ENCODE results near the gene ZRANB1.

ZRANB1 gene

GRCh38 chr10:125032474-125033020 is 90.6 kb downstream of the ZRANB1 start:
- Histone ChIP-seq H3K36me3 (ENCODE audit: control insufficient read depth, insufficient read depth, low read length) (peaks cover 65% of the 10 kb centered on the region), H3K27ac (ENCODE audit: low read depth, low read length) (no peak overlapping the region)

DNA sequence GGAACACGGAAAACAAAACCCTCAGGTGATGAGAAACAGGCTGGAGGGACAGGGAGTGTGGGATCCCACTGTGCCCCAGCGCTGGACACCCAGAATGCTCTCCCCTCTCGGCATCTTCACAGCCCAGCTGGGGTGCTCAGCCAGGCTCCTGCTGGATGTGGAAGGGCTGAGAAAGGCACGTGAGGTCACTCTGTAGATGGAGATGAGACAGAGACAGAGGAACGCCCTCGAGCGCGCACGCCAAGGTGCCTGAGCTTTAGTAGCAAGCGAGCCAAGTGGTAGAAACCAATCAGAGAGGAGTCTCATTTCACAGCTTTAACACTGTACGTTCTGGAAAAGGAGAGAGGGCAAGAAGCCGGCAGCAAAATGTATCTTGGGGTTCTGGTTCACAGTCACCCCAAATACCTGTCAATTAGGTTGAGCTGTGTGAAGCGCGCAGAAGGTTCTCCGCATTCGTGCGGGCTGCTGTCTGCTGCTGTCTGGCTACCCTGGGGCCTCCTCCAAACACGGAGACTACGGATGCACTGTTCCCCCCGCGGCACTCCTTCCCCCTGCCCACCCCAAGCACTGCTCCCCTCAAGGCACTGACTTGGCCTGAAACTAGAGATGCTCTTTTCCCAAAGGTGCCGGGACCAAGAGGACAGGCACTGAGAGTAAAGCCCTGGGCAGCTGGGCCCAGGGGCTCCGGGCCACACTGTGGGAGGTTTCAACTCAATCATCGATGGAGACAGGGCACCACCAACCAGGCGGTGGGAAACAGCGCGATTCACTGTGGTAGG is 91.4 kb downstream of the ZRANB1 start:
- Histone ChIP-seq H3K36me3 (ENCODE audit: control insufficient read depth, insufficient read depth, low read length) (peaks cover 68% of the 10 kb centered on the region), H3K4me3 (ENCODE audit: low read depth, low read length) (no peak overlapping the region), H3K4me1 (ENCODE audit: control insufficient read depth, insufficient read depth, low read length) (peaks cover 45% of the 10 kb centered on the region), H3K27ac (ENCODE audit: low read depth, low read length) (no peak overlapping the region), H3K9me3 (ENCODE audit: control insufficient read depth, insufficient read depth, low read length) (no peaks in the 10 kb centered on the region), H3K9ac (ENCODE audit: low read depth, low read length) (no peak overlapping the region), H3K27me3 (ENCODE audit: control insufficient read depth, insufficient read depth, low read length) (no peaks in the 10 kb centered on the region)

More at GRCh38 chr10:125032474-125033020, 90.6 kb downstream of the ZRANB1 start:
- H3K4me3 ChIP-seq (ENCODE audit: low read depth, low read length) = no peak overlapping the region
- H3K9ac ChIP-seq (ENCODE audit: low read depth, low read length) = no peak overlapping the region
- H3K9me3 ChIP-seq (ENCODE audit: control insufficient read depth, insufficient read depth, low read length) = no peaks in the 10 kb centered on the region
- no peaks in the 10 kb centered on the region for H3K27me3 ChIP-seq (ENCODE audit: control insufficient read depth, insufficient read depth, low read length)
- peaks cover 42% of the 10 kb centered on the region for H3K4me1 ChIP-seq (ENCODE audit: control insufficient read depth, insufficient read depth, low read length)

DNA sequence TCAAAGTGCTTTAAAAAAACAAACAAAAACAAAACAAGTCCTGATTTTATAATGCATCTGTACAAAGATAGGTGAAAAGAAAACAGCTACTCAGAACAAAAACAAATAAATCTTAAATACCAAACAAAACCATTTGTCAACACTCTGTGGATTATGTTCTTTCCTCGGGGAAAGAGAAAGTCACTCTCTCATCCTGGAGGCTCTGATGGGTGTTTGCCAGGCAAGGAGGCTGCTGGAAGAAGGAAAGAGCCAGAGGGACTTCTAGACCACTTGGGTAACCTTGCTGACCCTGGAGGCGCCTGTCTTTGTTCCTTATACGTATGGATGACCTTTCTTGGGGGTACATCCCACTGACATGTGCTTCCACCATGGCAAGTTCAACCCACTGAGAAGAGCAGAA is 92.8 kb downstream of the ZRANB1 start:
- peaks cover 73% of the 10 kb centered on the region for H3K36me3 ChIP-seq (ENCODE audit: control insufficient read depth, insufficient read depth, low read length)
- H3K27me3 ChIP-seq (ENCODE audit: control insufficient read depth, insufficient read depth, low read length) = no peaks in the 10 kb centered on the region
- H3K9me3 ChIP-seq (ENCODE audit: control insufficient read depth, insufficient read depth, low read length) = no peaks in the 10 kb centered on the region
- H3K27ac ChIP-seq (ENCODE audit: low read depth, low read length) = no peak overlapping the region
- no peak overlapping the region for H3K4me3 ChIP-seq (ENCODE audit: low read depth, low read length)
- H3K9ac ChIP-seq (ENCODE audit: low read depth, low read length) = no peak overlapping the region
- H3K4me1 ChIP-seq (ENCODE audit: control insufficient read depth, insufficient read depth, low read length) = peaks cover 49% of the 10 kb centered on the region

DNA sequence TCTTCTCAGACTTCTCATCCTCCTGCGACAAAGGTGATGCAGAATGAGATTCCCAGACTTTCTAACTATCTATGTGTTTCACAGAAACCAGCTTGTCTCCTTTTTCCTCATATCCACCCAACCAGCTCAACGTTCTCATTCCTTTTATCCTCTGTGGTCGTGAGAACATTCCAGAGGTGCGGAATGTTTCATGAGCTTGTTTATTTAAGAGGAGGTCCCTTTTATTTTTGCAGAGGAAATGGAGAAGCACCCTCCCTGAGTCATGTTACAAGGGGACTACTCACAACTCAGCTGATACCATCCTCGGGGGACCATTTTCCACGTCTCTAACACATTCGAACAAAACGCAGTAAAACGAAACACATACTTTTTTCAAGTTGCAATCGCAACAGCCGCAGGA is 93.2 kb downstream of the ZRANB1 start:
- H3K27ac ChIP-seq (ENCODE audit: low read depth, low read length) = no peak overlapping the region

DNA sequence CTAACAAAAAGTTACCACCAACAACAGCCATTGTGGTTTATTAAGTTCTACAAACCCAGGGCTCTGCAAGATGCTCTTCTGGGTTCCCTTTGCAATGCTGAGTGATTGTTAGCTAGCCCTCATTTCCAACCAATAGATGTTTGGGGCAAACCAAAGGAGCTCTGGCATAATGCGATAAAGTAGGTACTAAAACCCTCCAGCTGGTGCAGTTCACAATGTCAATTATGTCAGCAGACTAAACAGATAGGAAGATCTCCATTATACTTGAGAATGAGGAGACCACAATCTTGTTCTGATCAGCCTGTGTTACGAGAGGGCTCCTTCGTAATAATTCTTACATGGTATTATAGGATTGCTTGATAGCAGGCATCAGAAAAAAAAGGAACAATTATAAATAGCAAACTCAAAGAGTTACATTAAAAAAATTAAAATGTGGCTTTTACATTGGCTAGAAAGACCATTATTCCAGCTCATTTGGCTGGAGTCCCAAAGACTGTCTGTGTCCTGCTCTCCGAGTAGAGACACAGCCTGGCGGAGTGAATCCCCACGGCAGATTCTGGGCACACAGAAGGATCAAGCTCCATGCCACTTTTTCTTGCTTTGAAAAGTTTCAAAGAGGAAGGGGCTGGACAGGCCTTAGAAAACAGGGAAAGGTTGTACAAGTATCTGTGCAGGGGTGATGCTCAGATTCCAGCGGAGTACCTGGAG is 93.8 kb downstream of the ZRANB1 start:
- H3K27ac ChIP-seq (ENCODE audit: low read depth, low read length) = no peak overlapping the region
- no peaks in the 10 kb centered on the region for H3K9me3 ChIP-seq (ENCODE audit: control insufficient read depth, insufficient read depth, low read length)
- no peak overlapping the region for H3K4me3 ChIP-seq (ENCODE audit: low read depth, low read length)
- H3K36me3 ChIP-seq (ENCODE audit: control insufficient read depth, insufficient read depth, low read length) = peaks cover 71% of the 10 kb centered on the region
- H3K27me3 ChIP-seq (ENCODE audit: control insufficient read depth, insufficient read depth, low read length) = no peaks in the 10 kb centered on the region
- peaks cover 55% of the 10 kb centered on the region for H3K4me1 ChIP-seq (ENCODE audit: control insufficient read depth, insufficient read depth, low read length)
- H3K9ac ChIP-seq (ENCODE audit: low read depth, low read length) = no peak overlapping the region

More for the DNA sequence above, 93.2 kb downstream of the ZRANB1 start:
- Histone ChIP-seq H3K4me3 (ENCODE audit: low read depth, low read length) (no peak overlapping the region), H3K9ac (ENCODE audit: low read depth, low read length) (no peak overlapping the region), H3K27me3 (ENCODE audit: control insufficient read depth, insufficient read depth, low read length) (no peaks in the 10 kb centered on the region), H3K36me3 (ENCODE audit: control insufficient read depth, insufficient read depth, low read length) (peaks cover 73% of the 10 kb centered on the region), H3K9me3 (ENCODE audit: control insufficient read depth, insufficient read depth, low read length) (no peaks in the 10 kb centered on the region), H3K4me1 (ENCODE audit: control insufficient read depth, insufficient read depth, low read length) (peaks cover 50% of the 10 kb centered on the region)

DNA sequence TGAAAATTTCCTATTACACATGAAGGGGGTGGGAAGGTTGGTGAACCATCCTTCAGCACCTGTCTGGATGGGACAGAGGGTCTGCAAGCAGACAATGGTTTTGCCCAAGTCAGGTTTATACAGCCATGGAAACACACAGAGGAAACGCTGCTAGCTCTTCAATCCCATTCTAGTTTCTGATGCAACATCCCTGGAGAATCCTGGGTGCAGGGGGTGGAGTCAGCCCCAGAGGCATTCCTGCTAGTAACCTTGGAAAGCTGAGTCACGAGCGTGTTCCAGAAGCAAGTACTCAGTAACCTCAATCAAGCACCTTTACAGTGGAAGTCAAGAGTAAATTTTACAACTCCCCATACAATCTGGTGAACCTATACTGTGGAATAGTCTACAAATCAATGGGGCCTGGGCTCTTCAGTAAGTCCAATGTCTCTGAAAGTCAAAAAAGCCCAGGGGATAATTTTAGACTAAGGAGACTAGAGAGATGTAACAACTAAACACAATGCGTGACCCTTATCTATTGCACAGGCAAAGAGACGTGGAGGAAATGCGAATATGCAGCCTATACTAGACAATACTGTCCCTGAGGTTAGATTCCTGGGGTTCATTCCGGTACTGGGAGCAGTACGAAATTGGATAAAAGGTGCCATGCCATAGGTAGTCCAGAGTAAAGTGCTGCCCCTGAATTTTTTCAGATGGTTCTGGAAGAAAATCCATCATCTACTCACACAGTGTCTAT is 95.4 kb downstream of the ZRANB1 start:
- peaks cover 67% of the 10 kb centered on the region for H3K36me3 ChIP-seq (ENCODE audit: control insufficient read depth, insufficient read depth, low read length)
- H3K9me3 ChIP-seq (ENCODE audit: control insufficient read depth, insufficient read depth, low read length) = no peaks in the 10 kb centered on the region
- H3K4me3 ChIP-seq (ENCODE audit: low read depth, low read length) = no peak overlapping the region
- H3K27me3 ChIP-seq (ENCODE audit: control insufficient read depth, insufficient read depth, low read length) = no peaks in the 10 kb centered on the region
- H3K27ac ChIP-seq (ENCODE audit: low read depth, low read length) = peak overlapping the region; percentile 5
- no peak overlapping the region for H3K9ac ChIP-seq (ENCODE audit: low read depth, low read length)
- peaks cover 61% of the 10 kb centered on the region for H3K4me1 ChIP-seq (ENCODE audit: control insufficient read depth, insufficient read depth, low read length)

Data from HUES48 (cell line).